Measurements from ENCODE around the gene CAPN15. TPM values are rescaled to one million over a fixed set of nuclear protein-coding genes. Genes with fewer than 3 reads are reported as not detected.

Gene CAPN15
- total RNA-seq, 1 donor = 43.9 TPM

DNA sequence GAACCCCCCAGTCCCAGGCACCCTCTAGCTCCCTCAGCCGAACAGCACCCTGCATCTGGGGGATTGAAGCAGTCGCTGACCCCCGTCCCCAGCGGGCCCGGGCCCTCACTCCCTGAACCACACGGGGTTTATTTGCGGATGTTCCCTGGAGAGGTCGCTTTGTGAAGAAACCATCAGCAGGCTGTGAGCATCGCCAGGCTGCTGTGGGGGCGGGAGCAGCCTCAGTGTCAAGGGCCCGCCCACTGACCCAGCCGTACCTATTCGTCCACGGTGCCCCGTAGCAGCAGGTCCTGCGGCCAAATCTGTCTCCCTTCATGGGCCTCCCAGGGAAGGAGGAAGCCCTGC lies 55.9 kb downstream of the CAPN15 start:
- no peak overlapping the region for H3K4me3 ChIP-seq (ENCODE audit: low read depth, low read length)
- TF ChIP-seq, protein P1, sequence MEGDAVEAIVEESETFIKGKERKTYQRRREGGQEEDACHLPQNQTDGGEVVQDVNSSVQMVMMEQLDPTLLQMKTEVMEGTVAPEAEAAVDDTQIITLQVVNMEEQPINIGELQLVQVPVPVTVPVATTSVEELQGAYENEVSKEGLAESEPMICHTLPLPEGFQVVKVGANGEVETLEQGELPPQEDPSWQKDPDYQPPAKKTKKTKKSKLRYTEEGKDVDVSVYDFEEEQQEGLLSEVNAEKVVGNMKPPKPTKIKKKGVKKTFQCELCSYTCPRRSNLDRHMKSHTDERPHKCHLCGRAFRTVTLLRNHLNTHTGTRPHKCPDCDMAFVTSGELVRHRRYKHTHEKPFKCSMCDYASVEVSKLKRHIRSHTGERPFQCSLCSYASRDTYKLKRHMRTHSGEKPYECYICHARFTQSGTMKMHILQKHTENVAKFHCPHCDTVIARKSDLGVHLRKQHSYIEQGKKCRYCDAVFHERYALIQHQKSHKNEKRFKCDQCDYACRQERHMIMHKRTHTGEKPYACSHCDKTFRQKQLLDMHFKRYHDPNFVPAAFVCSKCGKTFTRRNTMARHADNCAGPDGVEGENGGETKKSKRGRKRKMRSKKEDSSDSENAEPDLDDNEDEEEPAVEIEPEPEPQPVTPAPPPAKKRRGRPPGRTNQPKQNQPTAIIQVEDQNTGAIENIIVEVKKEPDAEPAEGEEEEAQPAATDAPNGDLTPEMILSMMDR (IDR thresholded peaks at IDR 0.05; ENCODE audit: insufficient read depth, low read length) = no peak
- DNase-seq (ENCODE audit: low read depth) = no peak

DNA sequence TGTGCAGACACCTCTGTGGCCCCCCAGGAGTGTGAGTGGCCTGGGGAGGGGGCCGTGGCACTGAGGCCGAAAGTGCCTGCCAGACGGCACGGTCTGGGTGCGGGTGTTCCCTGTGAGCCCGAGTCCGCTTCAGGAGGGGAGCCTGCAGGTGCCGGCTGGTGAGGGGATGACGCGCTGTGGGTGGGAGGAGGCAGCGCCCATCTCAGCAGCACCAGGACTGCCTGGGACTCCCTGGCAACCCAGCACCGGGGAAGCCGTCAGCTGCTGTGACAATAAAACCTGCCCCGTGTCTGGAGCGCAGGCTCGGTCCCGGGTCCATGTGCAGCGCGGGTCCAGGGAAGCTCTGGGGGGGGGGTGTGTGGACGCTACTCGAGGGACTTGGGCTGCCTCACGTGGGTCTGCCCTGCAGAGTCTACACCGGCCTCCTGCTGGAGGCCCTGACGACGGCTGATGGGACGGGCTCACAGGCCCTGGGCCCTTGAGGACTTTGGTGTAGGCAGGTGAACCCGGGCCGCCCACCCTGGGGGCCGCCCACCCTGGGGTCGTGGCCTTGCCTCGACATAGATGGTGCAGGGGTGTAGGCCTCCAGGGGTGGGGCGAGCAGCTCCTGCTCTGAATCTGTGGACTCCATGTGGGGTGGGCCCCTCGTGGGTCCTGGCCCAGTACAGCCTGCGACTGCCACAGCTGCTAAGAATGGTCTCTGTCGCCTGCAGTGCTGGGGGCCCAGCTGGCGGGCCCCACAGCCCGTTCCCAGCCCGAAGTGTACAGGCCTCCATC lies 56.5 kb downstream of the CAPN15 start:
- DNase-seq (ENCODE audit: low read depth) = no peak
- TF ChIP-seq, protein P1 (IDR thresholded peaks at IDR 0.05; ENCODE audit: insufficient read depth, low read length) = no peak
- H3K4me3 ChIP-seq (ENCODE audit: low read depth, low read length) = no peak overlapping the region

DNA sequence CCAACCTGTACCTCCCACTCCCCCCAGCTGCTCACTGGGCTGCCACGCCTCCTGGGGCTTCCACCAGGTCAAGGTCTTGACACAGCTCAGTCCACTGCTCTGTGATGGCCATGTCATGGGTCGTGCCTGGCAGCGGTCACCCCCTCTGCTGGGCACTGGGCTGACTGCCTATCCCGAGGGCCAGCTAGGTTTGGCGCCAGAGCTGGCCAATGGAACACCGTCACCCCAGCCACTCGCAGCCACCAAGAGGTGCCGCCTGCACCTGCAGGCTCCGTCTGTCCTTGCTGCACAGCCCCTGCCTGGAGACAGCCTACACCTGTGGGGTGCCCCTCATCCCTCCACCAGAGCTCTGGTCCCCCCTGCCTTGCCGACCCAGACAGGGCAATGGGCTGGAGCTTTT lies 57.8 kb downstream of the CAPN15 start:
- H3K4me3 ChIP-seq (ENCODE audit: low read depth, low read length) = no peak overlapping the region
- DNase-seq (ENCODE audit: low read depth) = no peak
- TF ChIP-seq, protein P1 (IDR thresholded peaks at IDR 0.05; ENCODE audit: insufficient read depth, low read length) = no peak

GRCh38 chr16:586047-586644 lies 58.6 kb downstream of the CAPN15 start:
- DNase-seq (ENCODE audit: low read depth) = peak; percentile 55
- TF ChIP-seq, protein P1 (IDR thresholded peaks at IDR 0.05; ENCODE audit: insufficient read depth, low read length) = no peak
- H3K4me3 ChIP-seq (ENCODE audit: low read depth, low read length) = no peak overlapping the region

- TF ChIP-seq, protein P1 (IDR thresholded peaks at IDR 0.05; ENCODE audit: insufficient read depth, low read length) = no peak
- no peak overlapping the region for H3K4me3 ChIP-seq (ENCODE audit: low read depth, low read length)
- peak; percentile 13 for DNase-seq (ENCODE audit: low read depth)
These were observed 59.4 kb downstream of the CAPN15 start for GRCh38 chr16:586645-587590.

- peak overlapping the region; percentile 84 for H3K4me3 ChIP-seq (ENCODE audit: low read depth, low read length)
- peak; percentile 62 for DNase-seq (ENCODE audit: low read depth)
- TF ChIP-seq, protein P1 (IDR thresholded peaks at IDR 0.05; ENCODE audit: insufficient read depth, low read length) = no peak
These were observed 61.1 kb downstream of the CAPN15 start for GRCh38 chr16:588639-588888.
